GM23338 (cell line): ENCODE results near the gene CPNE4. TPM values are rescaled to one million over a fixed set of nuclear protein-coding genes. Genes with fewer than 3 reads are reported as not detected.

Source experiments
- ATAC-seq: fragments of 200-7000 bp; cut with Tn5 transposase; 3 replicates; pipeline ENCODE4 v1.9.1; 2020
- DNase-seq: peaks from one replicate; pipeline ENCODE4 v3.0.0-alpha.2; 2015; ENCODE audit warnings: low spot score
- H2AFZ ChIP-seq: fragments of 200-600 bp; sonication (generic); 2 replicates; pipeline ENCODE4 v1.8.0; 2016; ENCODE audit warnings: antibody characterized with exemption, mild to moderate bottlenecking, moderate library complexity
- H3F3A ChIP-seq: fragments of 200-600 bp; sonication (generic); replicated peaks from 2 replicates; pipeline ENCODE4 v1.8.0; 2017; ENCODE audit warnings: antibody characterized with exemption, mixed run types, low read depth
- H3K27ac ChIP-seq: fragments of 200-600 bp; sonication (generic); 2 replicates; pipeline ENCODE4 v1.6.1; 2016; ENCODE audit warnings: low read depth
- H3K27me3 ChIP-seq: fragments of 200-600 bp; sonication (generic); 2 replicates; pipeline ENCODE4 v1.8.0; 2016; ENCODE audit warnings: mild to moderate bottlenecking, mixed run types, moderate library complexity; ENCODE audit not compliant: insufficient read depth
- H3K36me3 ChIP-seq: fragments of 200-600 bp; sonication (generic); 2 replicates; pipeline ENCODE4 v1.8.0; 2016; ENCODE audit warnings: mild to moderate bottlenecking; ENCODE audit not compliant: insufficient read depth
- H3K4me1 ChIP-seq: fragments of 200-600 bp; sonication (generic); 2 replicates; pipeline ENCODE4 v1.8.0; 2016; ENCODE audit warnings: mild to moderate bottlenecking, moderate library complexity; ENCODE audit not compliant: insufficient read depth
- H3K4me2 ChIP-seq: fragments of 200-600 bp; sonication (generic); 2 replicates; pipeline ENCODE4 v1.7.1; 2017; ENCODE audit warnings: mixed run types
- H3K4me3 ChIP-seq: fragments of 200-600 bp; sonication (generic); 2 replicates; pipeline ENCODE4 v1.6.1; 2016; ENCODE audit warnings: mixed run types
- H3K79me2 ChIP-seq: fragments of 200-600 bp; sonication (generic); replicated peaks from 2 replicates; pipeline ENCODE4 v1.8.0; 2017; ENCODE audit warnings: mild to moderate bottlenecking; ENCODE audit not compliant: insufficient read depth
- H3K9me2 ChIP-seq: fragments of 200-600 bp; sonication (generic); 2 replicates; pipeline ENCODE4 v1.8.0; 2017; ENCODE audit not compliant: insufficient read depth
- H4K20me1 ChIP-seq: fragments of 200-600 bp; sonication (generic); replicated peaks from 2 replicates; pipeline ENCODE4 v1.8.0; 2017; ENCODE audit warnings: mild to moderate bottlenecking; ENCODE audit not compliant: insufficient read depth
- H3K27ac Mint-ChIP-seq: 2 replicates; pipeline ENCODE4 v1.8.0; 2020; ENCODE audit warnings: inconsistent platforms, mild to moderate bottlenecking, moderate library complexity, mixed read lengths
- H3K27me3 Mint-ChIP-seq: 3 replicates; pipeline ENCODE4 v1.8.0; 2022; ENCODE audit warnings: low read depth, mild to moderate bottlenecking, moderate library complexity, mixed read lengths, inconsistent platforms; ENCODE audit not compliant: insufficient read depth, poor library complexity
- H3K36me3 Mint-ChIP-seq: 3 replicates; pipeline ENCODE4 v1.8.0; 2021; ENCODE audit warnings: low read depth, mild to moderate bottlenecking, inconsistent platforms, moderate library complexity, mixed read lengths
- H3K4me1 Mint-ChIP-seq: 3 replicates; pipeline ENCODE4 v1.8.0; 2020; ENCODE audit warnings: mild to moderate bottlenecking, inconsistent platforms, mixed read lengths
- H3K4me3 Mint-ChIP-seq: 3 replicates; pipeline ENCODE4 v1.8.0; 2021; ENCODE audit warnings: moderate library complexity, mild to moderate bottlenecking, inconsistent platforms, mixed read lengths
- H3K9me3 Mint-ChIP-seq: 3 replicates; pipeline ENCODE4 v1.8.0; 2020; ENCODE audit warnings: moderate library complexity, mild to moderate bottlenecking, inconsistent platforms, mixed read lengths
- CTCF ChIP-seq, 2 experiments: fragments of 200-600 bp in 1 of 2; sonication (generic) in 1 of 2; conservative IDR thresholded peaks; 2 replicates each; pipeline versions ENCODE4 v1.5.1 to v1.6.1; 2016 to 2017; ENCODE audit warnings: antibody characterized with exemption in 2 of 2, low read depth in 2 of 2, mild to moderate bottlenecking in 2 of 2, moderate library complexity in 1 of 2
- ETS1 ChIP-seq: IDR thresholded peaks from 2 replicates; pipeline ENCODE4 v1.6.1; 2016; ENCODE audit warnings: antibody characterized with exemption
- EZH2 ChIP-seq: fragments of 200-600 bp; sonication (generic); IDR thresholded peaks from one replicate; pipeline ENCODE4 v1.8.0; 2017; ENCODE audit warnings: antibody characterized with exemption, mild to moderate bottlenecking, low read depth; ENCODE audit not compliant: unreplicated experiment
- EZH2phosphoT487 ChIP-seq: fragments of 200-600 bp; sonication (generic); IDR thresholded peaks from one replicate; pipeline ENCODE4 v1.8.1; 2018; ENCODE audit warnings: antibody characterized with exemption; ENCODE audit not compliant: unreplicated experiment
- JUNB ChIP-seq: IDR thresholded peaks from one replicate; pipeline ENCODE4 v1.6.1; 2016; ENCODE audit warnings: antibody characterized with exemption; ENCODE audit not compliant: unreplicated experiment
- REST ChIP-seq: IDR thresholded peaks from one replicate; pipeline ENCODE4 v1.6.1; 2018; ENCODE audit warnings: antibody characterized with exemption; ENCODE audit not compliant: unreplicated experiment
- ZNF114 ChIP-seq: fragments of 250-450 bp; sonication (Bioruptor Pico); IDR thresholded peaks from 2 replicates; pipeline ENCODE4 v1.5.0; 2020; ENCODE audit warnings: mild to moderate bottlenecking, moderate library complexity
- ZNF331 ChIP-seq: fragments of 250-450 bp; sonication (Bioruptor Pico); IDR thresholded peaks from 2 replicates; pipeline ENCODE4 v1.5.0; 2020; ENCODE audit warnings: low read depth, mild to moderate bottlenecking, moderate library complexity
- ZNF462 ChIP-seq: fragments of 250-450 bp; sonication (Bioruptor Pico); IDR thresholded peaks from 2 replicates; pipeline ENCODE4 v1.5.0; 2020; ENCODE audit warnings: mild to moderate bottlenecking, moderate library complexity
- polyA plus RNA-seq: library from polyadenylated mRNA; unstranded; fragments of >200 nt; fragmentation: Nextera tagmentation; extraction: Ambion mirVana; gene quantifications from 2 replicates; pipeline ENCODE4 v1.2.1, GENCODE V29; 2016
- total RNA-seq: library from RNA; depleted of rRNA; stranded (reverse); fragments of >200 nt; shearing (Covaris generic); gene quantifications from 2 replicates; pipeline ENCODE4 v1.2.3, GENCODE V29; 2014

Gene CPNE4
- total and polyA plus RNA-seq, 2 experiments from 2014 or later, result 2.0 to 6.5 TPM

- H3K36me3 ChIP-seq, result no peaks in the 10 kb centered on the region
- no peaks in the 10 kb centered on the region for H3F3A ChIP-seq
- no peak overlapping the region for H3K4me2 ChIP-seq
- no peak overlapping the region for H3K4me3 ChIP-seq
- DNase-seq (no peak), ATAC-seq (no peak)
- no peak overlapping the region for H2AFZ ChIP-seq
- no peaks in the 10 kb centered on the region for H3K9me3 Mint-ChIP-seq
- H3K4me1 ChIP-seq, result no peaks in the 10 kb centered on the region
- H3K36me3 Mint-ChIP-seq, result no peaks in the 10 kb centered on the region
- H3K27ac Mint-ChIP-seq, result no peak overlapping the region
- H3K27me3 ChIP-seq, result no peaks in the 10 kb centered on the region
- H3K79me2 ChIP-seq, result no peaks in the 10 kb centered on the region
- no peaks in the 10 kb centered on the region for H3K27me3 Mint-ChIP-seq
- no peaks in the 10 kb centered on the region; the same call in 2 of the 3 replicates for H3K4me1 Mint-ChIP-seq
- H3K27ac ChIP-seq, result no peak overlapping the region
- no peaks in the 10 kb centered on the region for H3K9me2 ChIP-seq
- H3K4me3 Mint-ChIP-seq, result no peak overlapping the region
- TF ChIP-seq EZH2phosphoT487 (no peak), ZNF331 (CRISPR knock-in tag) (no peak), EZH2 (no peak), REST (no peak), ZNF462 (CRISPR knock-in tag) (no peak), CTCF (conservative IDR thresholded peaks at IDR 0.05; ENCODE audit: low read depth in 2 of 2) (no peak), ZNF114 (CRISPR knock-in tag) (no peak), ETS1 (no peak), JUNB (no peak)
- H4K20me1 ChIP-seq, result no peaks in the 10 kb centered on the region
Observed at GRCh38 chr3:131616719-131617118, 418.1 kb downstream of the CPNE4 start.
